ENCODE data around the gene OR10H1. TPM values are rescaled to one million over a fixed set of nuclear protein-coding genes. Genes with fewer than 3 reads are reported as not detected.

Gene OR10H1
- total and polyA plus RNA-seq, 9 of the 15 experiments (the other 6 are each of a cell fraction or from before 2014, with no cell fraction given), result not detected

- WGBS (ENCODE audit: insufficient coverage, low coverage, missing lambda C conversion rate), result 0% methylated on average over 7 of the region's 7 CpGs
- BruUV-seq (replicated peaks), result no TSS peak
- Histone ChIP-seq H3K27me3 (ENCODE audit: control insufficient read depth in 2 of 2, insufficient read depth in 2 of 2, low read length in 2 of 2) (peaks cover 10 to 30% of the 10 kb centered on the region in 2 experiments; a peak in 4 of 5 replicates), H3K79me2 (ENCODE audit: control insufficient read depth, insufficient read depth, low read length) (no peaks in the 10 kb centered on the region), H4K20me1 (replicated peaks; ENCODE audit: control insufficient read depth, insufficient read depth, low read length) (peaks cover 4% of the 10 kb centered on the region; the same call in 1 of the 2 replicates), H3K27ac (ENCODE audit: extremely low read depth, low read depth, low read length) (no peak overlapping the region), H3K36me3 (ENCODE audit: control insufficient read depth, insufficient read depth, low read length) (no peaks in the 10 kb centered on the region), H3K9me1 (ENCODE audit: control insufficient read depth, insufficient read depth, low read length) (no peaks in the 10 kb centered on the region), H3K9me3 (replicated peaks; ENCODE audit: control insufficient read depth, insufficient read depth, low read depth, low read length) (no peaks in the 10 kb centered on the region), H3K4me2 (ENCODE audit: insufficient read depth, low read length) (no peak overlapping the region), H2AFZ (ENCODE audit: low read depth, low read length) (no peak overlapping the region), H3K4me1 (replicated peaks in 1 of 2; ENCODE audit: control insufficient read depth in 2 of 2, insufficient read depth in 2 of 2, low read length in 2 of 2) (no peaks in the 10 kb centered on the region; a peak in 1 of 5 replicates), H3K4me3 (no peak overlapping the region), H3K9ac (ENCODE audit: insufficient read depth in 1 of 2, low read depth in 2 of 2, low read length in 2 of 2) (no peak overlapping the region)
- intact Hi-C loops (cut with micrococcal nuclease) (loop anchor here (2.0 kb wide), 1 partner anchor 55 kb away; no protein-coding TSS in a partner anchor), in situ Hi-C loops (cut with MboI) (no loop called here)
- ATAC-seq (peak; percentile 65), DNase-seq (ENCODE audit: extremely low read depth in 1 of 4, low spot score in 3 of 4) (no peak), FAIRE-seq (no peak)
- TF ChIP-seq ZNF280A (IDR thresholded peaks at IDR 0.05; ENCODE audit: low read depth, partially characterized antibody), result no peak
- 0 out of 2 replicates have a peak, but pooled peaks have one; percentile 13 for TF ChIP-seq USF2 (CRISPR knock-in tag; IDR thresholded peaks at IDR 0.05)
- no peak for TF ChIP-seq SMARCB1 (IDR thresholded peaks at IDR 0.05; ENCODE audit: insufficient read length, low read depth)
- TF ChIP-seq ZNF512 (tag; IDR thresholded peaks at IDR 0.05), result peak; percentile 29; the same call in 1 of the 2 replicates
- peak in 1 of 2 experiments; percentile 18; a peak in 1 of 4 replicates for TF ChIP-seq RAD21 (CRISPR knock-in tag; conservative IDR thresholded peaks at IDR 0.05 in 1 of 2, IDR thresholded peaks at IDR 0.05 in 1 of 2)
- TF ChIP-seq BHLHE40 (IDR thresholded peaks at IDR 0.05; ENCODE audit: low read length), result 0 out of 2 replicates have a peak, but pooled peaks have one; percentile 9
- TF ChIP-seq XRCC4 (IDR thresholded peaks at IDR 0.05; ENCODE audit: extremely low read depth, insufficient read depth, insufficient read length), result no peak
- peak; percentile 78 for TF ChIP-seq PRDM10 (IDR thresholded peaks at IDR 0.05; ENCODE audit: partially characterized antibody)
- CTCF ChIA-PET (ENCODE audit: low intra/inter-chr PET ratio), result no interaction called here
- POLR2A ChIA-PET, result no interaction called here
Observed at GRCh38 chr19:15813916-15814315, 1.5 kb downstream of the OR10H1 start.
